K562 (cell line): ENCODE data around the gene RNF138. TPM values are rescaled to one million over a fixed set of nuclear protein-coding genes. Genes with fewer than 3 reads are reported as not detected.

Experiments used
- FOXA1 ChIP-seq: fragments of 450-650 bp; IDR thresholded peaks from 2 replicates; pipeline ENCODE4 v1.6.1; 2016; ENCODE audit warnings: mild to moderate bottlenecking, borderline replicate concordance
- NFE2 ChIP-seq: IDR thresholded peaks from 2 replicates; pipeline ENCODE4 v1.6.1; 2014; ENCODE audit warnings: antibody characterized with exemption, low read depth
- ZBTB34 ChIP-seq: fragments of 250-450 bp; sonication (Bioruptor Pico); IDR thresholded peaks from 2 replicates; pipeline ENCODE4 v1.8.0; 2021; ENCODE audit warnings: mild to moderate bottlenecking, moderate library complexity
- polyA plus RNA-seq, 8 experiments: library from polyadenylated mRNA; depleted of rRNA in 4 of 8; stranded (reverse) in 5 of 8; unstranded in 3 of 8; fragments of >200 nt; fragmentation: Nextera tagmentation in 2 of 8; fragmentation: Illumina TruSeq in 1 of 8; extraction: Ambion mirVana in 2 of 8; extraction: Trizol in 1 of 8; gene quantifications; 2 replicates each; pipeline versions ENCODE4 v1.2.1 to v1.2.3, GENCODE V29; 2011 to 2014; ENCODE audit warnings: inconsistent platforms in 1 of 8, missing spikeins in 1 of 8
- total RNA-seq, 7 experiments: library from RNA; depleted of rRNA in 6 of 7; stranded (reverse); fragments of >200 nt in 6 of 7; fragmentation: Illumina TruSeq in 2 of 7; extraction: Trizol in 2 of 7; gene quantifications; 2 replicates each; pipeline versions ENCODE4 v1.2.1 to v1.2.3, GENCODE V29; 2011 to 2021; ENCODE audit warnings: low replicate concordance in 1 of 7
- TF ChIP-seq, protein P1 (sequence below): fragments of 200-800 bp; sonication (Bioruptor generic); IDR thresholded peaks from 2 replicates; pipeline ENCODE4 v1.6.1; 2016; ENCODE audit warnings: missing genetic modification characterization, missing compliant biosample characterization

RNF138 gene
- total and polyA plus RNA-seq, 9 of the 15 experiments (the other 6 are each of a cell fraction or from before 2014, with no cell fraction given): 47.6 to 100 (median 62.5) TPM

- TF ChIP-seq, protein P1, sequence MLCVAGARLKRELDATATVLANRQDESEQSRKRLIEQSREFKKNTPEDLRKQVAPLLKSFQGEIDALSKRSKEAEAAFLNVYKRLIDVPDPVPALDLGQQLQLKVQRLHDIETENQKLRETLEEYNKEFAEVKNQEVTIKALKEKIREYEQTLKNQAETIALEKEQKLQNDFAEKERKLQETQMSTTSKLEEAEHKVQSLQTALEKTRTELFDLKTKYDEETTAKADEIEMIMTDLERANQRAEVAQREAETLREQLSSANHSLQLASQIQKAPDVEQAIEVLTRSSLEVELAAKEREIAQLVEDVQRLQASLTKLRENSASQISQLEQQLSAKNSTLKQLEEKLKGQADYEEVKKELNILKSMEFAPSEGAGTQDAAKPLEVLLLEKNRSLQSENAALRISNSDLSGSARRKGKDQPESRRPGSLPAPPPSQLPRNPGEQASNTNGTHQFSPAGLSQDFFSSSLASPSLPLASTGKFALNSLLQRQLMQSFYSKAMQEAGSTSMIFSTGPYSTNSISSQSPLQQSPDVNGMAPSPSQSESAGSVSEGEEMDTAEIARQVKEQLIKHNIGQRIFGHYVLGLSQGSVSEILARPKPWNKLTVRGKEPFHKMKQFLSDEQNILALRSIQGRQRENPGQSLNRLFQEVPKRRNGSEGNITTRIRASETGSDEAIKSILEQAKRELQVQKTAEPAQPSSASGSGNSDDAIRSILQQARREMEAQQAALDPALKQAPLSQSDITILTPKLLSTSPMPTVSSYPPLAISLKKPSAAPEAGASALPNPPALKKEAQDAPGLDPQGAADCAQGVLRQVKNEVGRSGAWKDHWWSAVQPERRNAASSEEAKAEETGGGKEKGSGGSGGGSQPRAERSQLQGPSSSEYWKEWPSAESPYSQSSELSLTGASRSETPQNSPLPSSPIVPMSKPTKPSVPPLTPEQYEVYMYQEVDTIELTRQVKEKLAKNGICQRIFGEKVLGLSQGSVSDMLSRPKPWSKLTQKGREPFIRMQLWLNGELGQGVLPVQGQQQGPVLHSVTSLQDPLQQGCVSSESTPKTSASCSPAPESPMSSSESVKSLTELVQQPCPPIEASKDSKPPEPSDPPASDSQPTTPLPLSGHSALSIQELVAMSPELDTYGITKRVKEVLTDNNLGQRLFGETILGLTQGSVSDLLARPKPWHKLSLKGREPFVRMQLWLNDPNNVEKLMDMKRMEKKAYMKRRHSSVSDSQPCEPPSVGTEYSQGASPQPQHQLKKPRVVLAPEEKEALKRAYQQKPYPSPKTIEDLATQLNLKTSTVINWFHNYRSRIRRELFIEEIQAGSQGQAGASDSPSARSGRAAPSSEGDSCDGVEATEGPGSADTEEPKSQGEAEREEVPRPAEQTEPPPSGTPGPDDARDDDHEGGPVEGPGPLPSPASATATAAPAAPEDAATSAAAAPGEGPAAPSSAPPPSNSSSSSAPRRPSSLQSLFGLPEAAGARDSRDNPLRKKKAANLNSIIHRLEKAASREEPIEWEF (CRISPR knock-in tag): no peak
- TF ChIP-seq NFE2: no peak
- TF ChIP-seq FOXA1: no peak
- no peak for TF ChIP-seq ZBTB34 (CRISPR knock-in tag)
These were observed 46.8 kb downstream of the RNF138 start (continued) for GRCh38 chr18:32138332-32138982.
